Kidney (tissue), 14 donors: ENCODE results near the gene ESPN. TPM values are rescaled to one million over a fixed set of nuclear protein-coding genes. Genes with fewer than 3 reads are reported as not detected.

Experiments
- DNase-seq, 5 donors: peaks; one replicate each; pipeline ENCODE4 v3.0.0-alpha.2; 2013 to 2020
- FAIRE-seq: peaks from 2 replicates; lab custom pipeline; 2012; peaks lifted over from hg19 to GRCh38; lab: Jason Lieb, UNC
- H3K27ac ChIP-seq, 2 donors: one replicate each; pipeline ENCODE4 v1.7.0; 2013; ENCODE audit warnings: low read depth in 2 of 2, low read length in 2 of 2, inconsistent platforms in 1 of 2
- H3K27me3 ChIP-seq: one replicate; pipeline ENCODE4 v1.7.1; 2013; ENCODE audit warnings: low read length, inconsistent platforms; ENCODE audit not compliant: control insufficient read depth, insufficient read depth
- H3K36me3 ChIP-seq, 3 donors: one replicate each; pipeline versions ENCODE4 v1.7.0 to v1.7.1; 2013; ENCODE audit warnings: low read length in 3 of 3, control low read depth in 1 of 3, inconsistent platforms in 1 of 3; ENCODE audit not compliant: insufficient read depth in 3 of 3, control insufficient read depth in 2 of 3
- H3K4me1 ChIP-seq, 3 donors: one replicate each; pipeline versions ENCODE4 v1.7.0 to v1.7.1; 2013; ENCODE audit warnings: low read length in 3 of 3, inconsistent platforms in 1 of 3, low read depth in 1 of 3; ENCODE audit not compliant: control insufficient read depth in 2 of 3, insufficient read depth in 2 of 3
- H3K4me3 ChIP-seq, 3 donors: one replicate each; pipeline versions ENCODE4 v1.7.0 to v1.8.1; 2013; ENCODE audit warnings: low read length in 3 of 3, control low read depth in 1 of 3, inconsistent platforms in 1 of 3
- H3K9ac ChIP-seq, 3 donors: one replicate each; pipeline versions ENCODE4 v1.7.0 to v1.7.1; 2013; ENCODE audit warnings: low read length in 3 of 3, control low read depth in 1 of 3, inconsistent platforms in 1 of 3
- H3K9me3 ChIP-seq, 3 donors: one replicate each; pipeline versions ENCODE4 v1.7.0 to v1.7.1; 2013; ENCODE audit warnings: low read length in 3 of 3, control low read depth in 1 of 3, inconsistent platforms in 1 of 3; ENCODE audit not compliant: control insufficient read depth in 2 of 3, insufficient read depth in 1 of 3
- CTCF ChIP-seq: IDR thresholded peaks from 3 replicates; pipeline ENCODE4 v1.5.1; 2012; ENCODE audit warnings: mild to moderate bottlenecking, moderate library complexity, borderline replicate concordance; ENCODE audit not compliant: insufficient read depth; ENCODE audit errors: extremely low read depth
- intact Hi-C: fragments of 100-400 bp; cut with DNase I; formaldehyde crosslinking; loops from one replicate; pipeline ENCODE4 v1.11.1; 2022
- polyA plus RNA-seq: library from polyadenylated mRNA; stranded (reverse); fragments of 350-450 nt; fragmentation: Illumina TruSeq; extraction: RNeasy Lipid Tissue Mini Kit (QIAGEN cat#74804); gene quantifications from one replicate; pipeline ENCODE4 v1.2.3, GENCODE V29; 2014; ENCODE audit warnings: low read depth, low replicate concordance; ENCODE audit not compliant: insufficient read depth
- total RNA-seq: library from RNA; stranded (reverse); fragmentation: NEBNext Ultra II Directional; extraction: Animal tissue kit (Norgen Biotek cat#: 25700); gene quantifications from one replicate; pipeline ENCODE4 v1.2.1, GENCODE V29; 2021
- donor health status: control.
- donor health status: control.
- donor health status: control.
- donor health status: control.
- donor health status: control.
- donor health status: DM: yes; HTN: yes; CAD: no.
- donor health status: Normal renal cell carcinoma (clear cell type).

Gene ESPN
- total and polyA plus RNA-seq, 2 donors from 2014 or later: 14.2 to 112 TPM

GRCh38 chr1:6417961-6418667, 6.5 kb upstream of the ESPN start:
- FAIRE-seq: no peak

GRCh38 chr1:6418668-6419396, 5.7 kb upstream of the ESPN start:
- FAIRE-seq: no peak
- Histone ChIP-seq H3K9ac (no peak overlapping the region), H3K4me3 (no peak overlapping the region)

More at GRCh38 chr1:6417961-6418667, 6.5 kb upstream of the ESPN start:
- H3K4me1 ChIP-seq: peaks cover 0 to 10% (median 8%) of the 10 kb centered on the region in 3 donors
- intact Hi-C loops: no loop called here
- no peaks in the 10 kb centered on the region for H3K9me3 ChIP-seq
- TF ChIP-seq CTCF: no peak
- no peak overlapping the region for H3K9ac ChIP-seq
- H3K27me3 ChIP-seq: peaks cover 20% of the 10 kb centered on the region
- H3K36me3 ChIP-seq: no peaks in the 10 kb centered on the region
- DNase-seq: no peak
- no peak overlapping the region for H3K4me3 ChIP-seq
- H3K27ac ChIP-seq: no peak overlapping the region

GRCh38 chr1:6419397-6419803, 5.2 kb upstream of the ESPN start:
- Histone ChIP-seq H3K27ac (no peak overlapping the region), H3K9ac (no peak overlapping the region), H3K27me3 (peaks cover 22% of the 10 kb centered on the region), H3K4me3 (no peak overlapping the region), H3K36me3 (no peaks in the 10 kb centered on the region), H3K4me1 (peaks cover 0 to 20% (median 10%) of the 10 kb centered on the region in 3 donors), H3K9me3 (no peaks in the 10 kb centered on the region)
- no peak for TF ChIP-seq CTCF
- DNase-seq (peak in 1 of 5 donors; percentile 55), FAIRE-seq (no peak)
- intact Hi-C loops: no loop called here

More at GRCh38 chr1:6418668-6419396, 5.7 kb upstream of the ESPN start:
- H3K36me3 ChIP-seq: no peaks in the 10 kb centered on the region
- H3K9me3 ChIP-seq: no peaks in the 10 kb centered on the region
- peaks cover 0 to 16% (median 10%) of the 10 kb centered on the region in 3 donors for H3K4me1 ChIP-seq
- H3K27ac ChIP-seq: no peak overlapping the region
- no peak for DNase-seq
- no peak for TF ChIP-seq CTCF
- intact Hi-C loops: no loop called here
- peaks cover 20% of the 10 kb centered on the region for H3K27me3 ChIP-seq
